MCF 10A (cell line): ENCODE results near the gene PCMTD2. TPM values are rescaled to one million over a fixed set of nuclear protein-coding genes. Genes with fewer than 3 reads are reported as not detected.

Experiments used
- BruUV-seq: library from RNA; stranded (reverse); fragments of 400-500 nt; replicated peaks from 2 replicates; lab custom pipeline; 2021; lab: Mats Ljungman, UMichigan
- CTCF ChIA-PET: fragments of 300-600 bp; sonication (Branson Sonifier 250); formaldehyde crosslinking; extraction: SDS; loops from one replicate; lab custom pipeline; 2021; ENCODE audit warnings: antibody characterized with exemption, inconsistent platforms; lab: Yijun Ruan, JAX
- POLR2A ChIA-PET: fragments of 300-600, 350-650 bp; sonication (Branson Sonifier 250); formaldehyde crosslinking; extraction: SDS; loops from one replicate; lab custom pipeline; 2020; ENCODE audit warnings: antibody characterized with exemption, inconsistent platforms; lab: Yijun Ruan, JAX
- DNase-seq: peaks from one replicate; pipeline ENCODE4 v3.0.0-alpha.2; 2018; ENCODE audit not compliant: unreplicated experiment
- H3K27ac Mint-ChIP-seq: one replicate; pipeline ENCODE4 v1.8.0; 2022; ENCODE audit warnings: mild to moderate bottlenecking, low read depth, mixed read lengths; ENCODE audit not compliant: unreplicated experiment
- H3K27me3 Mint-ChIP-seq: one replicate; pipeline ENCODE4 v1.8.0; 2022; ENCODE audit warnings: mixed read lengths; ENCODE audit not compliant: insufficient read depth, unreplicated experiment
- H3K36me3 Mint-ChIP-seq: one replicate; pipeline ENCODE4 v1.8.0; 2022; ENCODE audit warnings: mild to moderate bottlenecking, moderate library complexity, mixed read lengths; ENCODE audit not compliant: insufficient read depth, unreplicated experiment
- H3K4me1 Mint-ChIP-seq: one replicate; pipeline ENCODE4 v1.8.0; 2022; ENCODE audit warnings: mixed read lengths; ENCODE audit not compliant: insufficient read depth, unreplicated experiment
- H3K4me3 Mint-ChIP-seq: one replicate; pipeline ENCODE4 v1.8.0; 2022; ENCODE audit warnings: mild to moderate bottlenecking, moderate library complexity, mixed read lengths; ENCODE audit not compliant: unreplicated experiment
- H3K9me3 Mint-ChIP-seq: one replicate; pipeline ENCODE4 v1.8.0; 2022; ENCODE audit warnings: mixed read lengths; ENCODE audit not compliant: unreplicated experiment
- CTCF ChIP-seq: fragments of 200-600 bp; IDR thresholded peaks from one replicate; pipeline ENCODE4 v1.8.0; 2022; ENCODE audit warnings: antibody characterized with exemption, mild to moderate bottlenecking; ENCODE audit not compliant: unreplicated experiment
- intact Hi-C: fragments of 100-400 bp; cut with micrococcal nuclease; formaldehyde crosslinking; loops from 2 replicates; pipeline ENCODE4 v1.14.1; 2022
- total RNA-seq: library from RNA; stranded (reverse); gene quantifications from 2 replicates; pipeline ENCODE4 v1.2.3, GENCODE V29; 2022

Gene PCMTD2
- total RNA-seq, 1 experiment from 2014 or later, result 39.4 TPM

- TF ChIP-seq CTCF, result no peak
- ChIA-PET POLR2A (interaction anchor here (0.7 to 3.5 kb wide), 23 partner anchors 9 to 212 kb away, joined by 3 to 25 read pairs (median 5); partner anchors contain the start of genes LKAAEAR1, OPRL1 and TCEA2), CTCF (interaction anchor here (0.5 to 1.6 kb wide), 6 partner anchors 46 to 948 kb away, joined by 3 to 7 read pairs (median 4); no protein-coding TSS in a partner anchor)
- no peaks in the 10 kb centered on the region for H3K9me3 Mint-ChIP-seq
- H3K4me1 Mint-ChIP-seq, result peaks cover 24% of the 10 kb centered on the region
- peaks cover 28% of the 10 kb centered on the region for H3K36me3 Mint-ChIP-seq
- BruUV-seq, result TSS peak; percentile 37
- intact Hi-C loops, result no loop called here
- H3K27ac Mint-ChIP-seq, result peak overlapping the region; percentile 92
- DNase-seq, result peak; percentile 16
- H3K4me3 Mint-ChIP-seq, result peak overlapping the region; percentile 88
- peaks cover 5% of the 10 kb centered on the region for H3K27me3 Mint-ChIP-seq
Observed at GRCh38 chr20:64256282-64256935, 861 bp downstream of the PCMTD2 start.

GRCh38 chr20:64257107-64257757, 1.7 kb downstream of the PCMTD2 start:
- no peak for DNase-seq
- no peak for TF ChIP-seq CTCF
- CTCF ChIA-PET, result interaction anchor here (0.6 to 1.6 kb wide), 5 partner anchors 93 to 217 kb away, joined by 3 to 7 read pairs (median 3); partner anchors contain the start of gene MYT1
- H3K27ac Mint-ChIP-seq, result no peak overlapping the region
- no peaks in the 10 kb centered on the region for H3K27me3 Mint-ChIP-seq
- intact Hi-C loops, result no loop called here
- H3K9me3 Mint-ChIP-seq, result no peaks in the 10 kb centered on the region
- H3K36me3 Mint-ChIP-seq, result peaks cover 28% of the 10 kb centered on the region
- no TSS peak for BruUV-seq
- peak overlapping the region; percentile 88 for H3K4me3 Mint-ChIP-seq
- peaks cover 24% of the 10 kb centered on the region for H3K4me1 Mint-ChIP-seq
- POLR2A ChIA-PET, result interaction anchor here (0.6 to 3.5 kb wide), 10 partner anchors 11 to 531 kb away, joined by 3 to 25 read pairs (median 4); no protein-coding TSS in a partner anchor

- CTCF ChIA-PET, result interaction anchor here (0.6 to 0.7 kb wide), 2 partner anchors 270 to 454 kb away, joined by 3 read pairs; no protein-coding TSS in a partner anchor
- Mint-ChIP-seq H3K27me3 (no peaks in the 10 kb centered on the region), H3K4me1 (peaks cover 24% of the 10 kb centered on the region), H3K36me3 (peaks cover 35% of the 10 kb centered on the region), H3K4me3 (no peak overlapping the region), H3K27ac (peak overlapping the region; percentile 14), H3K9me3 (no peaks in the 10 kb centered on the region)
- no TSS peak for BruUV-seq
- no peak for DNase-seq
- intact Hi-C loops, result no loop called here
- TF ChIP-seq CTCF, result no peak
- POLR2A ChIA-PET, result interaction anchor here (0.6 to 3.5 kb wide), 8 partner anchors 17 to 532 kb away, joined by 3 to 25 read pairs (median 3); no protein-coding TSS in a partner anchor
Observed at GRCh38 chr20:64258071-64258823, 2.7 kb downstream of the PCMTD2 start.
